GM21528 (cell line): ENCODE results near the gene CNTRL.
"Not testable (repeated sequence)": the region's sequence is repeated elsewhere in the genome, so short reads cannot be mapped to it uniquely, and the experiment has no call there.

Source experiments
- ATAC-seq: cut with Tn5 transposase; IDR thresholded peaks from one replicate; pipeline ENCODE4 v1.9.1; 2021; ENCODE audit warnings: mild to moderate bottlenecking, moderate library complexity; ENCODE audit not compliant: unreplicated experiment, low FRiP score

CNTRL gene

GRCh38 chr9:121074370-121075250 lies at the start of gene CNTRL:
Gene CNTRL (plus strand): TSS chr9:121074955. CDS start chr9:121088327, 13,372 bp downstream.
- ATAC-seq = peak; percentile 70

GRCh38 chr9:121026260-121026691 lies 48.5 kb upstream of the CNTRL start:
- no peak for ATAC-seq

GRCh38 chr9:121026768-121027167 lies 48.0 kb upstream of the CNTRL start:
- ATAC-seq = no peak

GRCh38 chr9:121028285-121028684 lies 46.5 kb upstream of the CNTRL start:
- not testable (repeated sequence) for ATAC-seq

- ATAC-seq = no peak
Observed at GRCh38 chr9:121029469-121029868, 45.3 kb upstream of the CNTRL start.

- ATAC-seq = no peak
Observed at GRCh38 chr9:121034529-121034928, 40.2 kb upstream of the CNTRL start.

GRCh38 chr9:121035717-121036116 lies 39.0 kb upstream of the CNTRL start:
- not testable (repeated sequence) for ATAC-seq

- ATAC-seq = no peak
Observed at GRCh38 chr9:121038362-121038761, 36.4 kb upstream of the CNTRL start.

- ATAC-seq = no peak
Observed at GRCh38 chr9:121038804-121039203, 36.0 kb upstream of the CNTRL start.

- no peak for ATAC-seq
Observed at GRCh38 chr9:121048175-121048574, 26.6 kb upstream of the CNTRL start.

- ATAC-seq = no peak
Observed at GRCh38 chr9:121048618-121049017, 26.1 kb upstream of the CNTRL start.

GRCh38 chr9:121050128-121050988 lies 24.4 kb upstream of the CNTRL start, which contains the start of gene C5:
Gene C5 (minus strand): TSS chr9:121050275. CDS start chr9:121050246, 29 bp downstream.
- no peak for ATAC-seq

GRCh38 chr9:121053544-121053943 lies 21.2 kb upstream of the CNTRL start:
- no peak for ATAC-seq

GRCh38 chr9:121055642-121056143 lies 19.1 kb upstream of the CNTRL start:
- peak; percentile 63 for ATAC-seq

- ATAC-seq = no peak
Observed at GRCh38 chr9:121057821-121058220, 16.9 kb upstream of the CNTRL start.

- ATAC-seq = no peak
Observed at GRCh38 chr9:121059513-121059912, 15.2 kb upstream of the CNTRL start.

GRCh38 chr9:121059998-121060636 lies 14.6 kb upstream of the CNTRL start:
- ATAC-seq = no peak

GRCh38 chr9:121066850-121067249 lies 7.9 kb upstream of the CNTRL start:
- no peak for ATAC-seq

GRCh38 chr9:121067640-121068039 lies 7.1 kb upstream of the CNTRL start:
- no peak for ATAC-seq

- ATAC-seq = no peak
Observed at GRCh38 chr9:121069396-121069795, 5.4 kb upstream of the CNTRL start.
